Glutamatergic neuron (in vitro differentiated cells): ENCODE measurements around the gene C5orf22. TPM values are rescaled to one million over a fixed set of nuclear protein-coding genes. Genes with fewer than 3 reads are reported as not detected.
"Not testable (repeated sequence)": the region's sequence is repeated elsewhere in the genome, so short reads cannot be mapped to it uniquely, and the experiment has no call there.

Experiments used
- DNase-seq: peaks from one replicate; pipeline ENCODE4 v3.0.0; 2022
- H3K27ac Mint-ChIP-seq: one replicate; pipeline ENCODE4 v1.8.0; 2020; ENCODE audit warnings: mild to moderate bottlenecking, mixed read lengths, inconsistent platforms; ENCODE audit not compliant: unreplicated experiment
- H3K27me3 Mint-ChIP-seq: one replicate; pipeline ENCODE4 v1.8.0; 2020; ENCODE audit warnings: mild to moderate bottlenecking, moderate library complexity, mixed read lengths, inconsistent platforms; ENCODE audit not compliant: unreplicated experiment
- H3K36me3 Mint-ChIP-seq: one replicate; pipeline ENCODE4 v1.8.0; 2020; ENCODE audit warnings: mild to moderate bottlenecking, mixed read lengths, inconsistent platforms; ENCODE audit not compliant: unreplicated experiment
- H3K4me1 Mint-ChIP-seq: one replicate; pipeline ENCODE4 v1.8.0; 2020; ENCODE audit warnings: mild to moderate bottlenecking, low read depth, mixed read lengths, inconsistent platforms; ENCODE audit not compliant: unreplicated experiment
- H3K4me3 Mint-ChIP-seq: one replicate; pipeline ENCODE4 v1.8.0; 2020; ENCODE audit warnings: mild to moderate bottlenecking, mixed read lengths, inconsistent platforms; ENCODE audit not compliant: unreplicated experiment
- H3K9me3 Mint-ChIP-seq: one replicate; pipeline ENCODE4 v1.8.0; 2020; ENCODE audit warnings: mild to moderate bottlenecking, moderate library complexity, mixed read lengths, inconsistent platforms; ENCODE audit not compliant: unreplicated experiment
- total RNA-seq: library from RNA; stranded (reverse); fragmentation: NEBNext Ultra II Directional; extraction: Animal tissue kit (Norgen Biotek cat#: 25700); gene quantifications from one replicate; pipeline ENCODE4 v1.2.1, GENCODE V29; 2021; ENCODE audit not compliant: unreplicated experiment
- TF ChIP-seq, protein P1 (sequence below): fragments of 200-600 bp; sonication (generic); IDR thresholded peaks from one replicate; pipeline ENCODE4 v1.5.0; 2021; ENCODE audit not compliant: partially characterized antibody, unreplicated experiment

Gene C5orf22
- total RNA-seq, 1 donor from 2014 or later, result 26.5 TPM

DNA sequence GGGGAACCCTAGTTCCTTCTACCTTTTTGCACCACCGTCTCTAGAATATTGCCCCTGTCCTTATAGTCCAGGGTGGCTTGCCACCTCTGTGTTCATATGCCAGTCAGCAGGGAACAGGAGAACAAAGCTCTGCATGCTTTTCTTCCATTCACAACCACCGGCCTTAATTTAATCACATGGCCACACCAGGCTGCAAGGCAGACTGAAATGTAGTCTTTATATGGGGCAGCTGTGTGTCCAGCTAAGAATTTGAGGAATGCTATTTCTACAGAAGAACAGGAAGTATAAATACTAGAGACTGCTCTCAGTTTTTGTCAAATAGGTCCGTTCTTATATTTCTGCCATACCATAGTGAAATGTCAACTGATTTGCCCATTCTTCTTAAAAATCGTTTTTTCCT lies 5.8 kb downstream of the C5orf22 start:
- no peaks in the 10 kb centered on the region for H3K9me3 Mint-ChIP-seq
- TF ChIP-seq, protein P1, sequence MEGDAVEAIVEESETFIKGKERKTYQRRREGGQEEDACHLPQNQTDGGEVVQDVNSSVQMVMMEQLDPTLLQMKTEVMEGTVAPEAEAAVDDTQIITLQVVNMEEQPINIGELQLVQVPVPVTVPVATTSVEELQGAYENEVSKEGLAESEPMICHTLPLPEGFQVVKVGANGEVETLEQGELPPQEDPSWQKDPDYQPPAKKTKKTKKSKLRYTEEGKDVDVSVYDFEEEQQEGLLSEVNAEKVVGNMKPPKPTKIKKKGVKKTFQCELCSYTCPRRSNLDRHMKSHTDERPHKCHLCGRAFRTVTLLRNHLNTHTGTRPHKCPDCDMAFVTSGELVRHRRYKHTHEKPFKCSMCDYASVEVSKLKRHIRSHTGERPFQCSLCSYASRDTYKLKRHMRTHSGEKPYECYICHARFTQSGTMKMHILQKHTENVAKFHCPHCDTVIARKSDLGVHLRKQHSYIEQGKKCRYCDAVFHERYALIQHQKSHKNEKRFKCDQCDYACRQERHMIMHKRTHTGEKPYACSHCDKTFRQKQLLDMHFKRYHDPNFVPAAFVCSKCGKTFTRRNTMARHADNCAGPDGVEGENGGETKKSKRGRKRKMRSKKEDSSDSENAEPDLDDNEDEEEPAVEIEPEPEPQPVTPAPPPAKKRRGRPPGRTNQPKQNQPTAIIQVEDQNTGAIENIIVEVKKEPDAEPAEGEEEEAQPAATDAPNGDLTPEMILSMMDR, result no peak
- no peaks in the 10 kb centered on the region for H3K27me3 Mint-ChIP-seq
- H3K4me3 Mint-ChIP-seq, result no peak overlapping the region
- no peak for DNase-seq
- H3K36me3 Mint-ChIP-seq, result no peaks in the 10 kb centered on the region
- no peak overlapping the region for H3K27ac Mint-ChIP-seq
- H3K4me1 Mint-ChIP-seq, result peaks cover 5% of the 10 kb centered on the region

DNA sequence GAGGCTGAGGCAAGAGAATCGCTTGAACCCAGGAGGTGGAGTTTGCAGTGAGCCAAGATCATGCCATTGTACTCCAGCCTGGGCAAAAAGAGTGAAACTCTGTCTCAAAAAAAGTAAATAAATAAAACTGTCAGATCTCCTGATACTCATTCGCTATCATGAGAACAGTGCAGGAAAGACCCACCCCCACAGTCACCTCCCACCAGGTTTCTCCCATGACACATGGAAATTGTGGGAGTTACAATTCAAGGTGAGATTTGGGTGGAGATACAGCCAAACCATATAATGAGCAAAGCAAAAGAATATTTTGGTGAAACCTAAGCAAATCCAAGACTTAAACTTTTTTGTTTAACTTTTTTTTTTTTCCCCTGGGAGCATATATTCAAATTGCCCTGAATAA lies 17.0 kb downstream of the C5orf22 start:
- not testable (repeated sequence) for H3K27me3 Mint-ChIP-seq, H3K4me1 Mint-ChIP-seq, H3K9me3 Mint-ChIP-seq, DNase-seq, H3K4me3 Mint-ChIP-seq, H3K27ac Mint-ChIP-seq
- H3K36me3 Mint-ChIP-seq, result peaks cover 12% of the 10 kb centered on the region

DNA sequence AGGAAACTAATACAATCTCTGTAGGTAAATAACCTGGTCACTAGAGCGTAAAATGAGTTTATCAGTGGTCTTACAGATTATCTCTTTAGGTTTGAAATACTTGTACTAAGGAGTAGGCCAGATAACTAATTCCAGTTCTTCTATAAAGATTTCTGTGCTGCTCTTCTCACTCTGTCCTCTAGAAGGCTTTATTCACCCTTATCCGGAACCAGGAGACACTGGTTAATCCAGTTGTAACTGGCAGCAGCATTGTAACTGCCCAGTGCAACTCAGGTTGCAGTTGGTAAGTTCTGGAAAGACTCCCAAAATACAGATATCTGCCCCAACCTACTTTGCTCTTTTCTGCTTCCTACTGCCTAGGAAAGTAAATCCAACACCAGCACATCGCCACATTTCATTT lies 19.8 kb downstream of the C5orf22 start:
- Mint-ChIP-seq H3K4me1 (peaks cover 2% of the 10 kb centered on the region), H3K27me3 (no peaks in the 10 kb centered on the region), H3K4me3 (no peak overlapping the region), H3K36me3 (peaks cover 11% of the 10 kb centered on the region), H3K27ac (no peak overlapping the region), H3K9me3 (no peaks in the 10 kb centered on the region)
- DNase-seq, result no peak
- TF ChIP-seq, protein P1, result no peak

DNA sequence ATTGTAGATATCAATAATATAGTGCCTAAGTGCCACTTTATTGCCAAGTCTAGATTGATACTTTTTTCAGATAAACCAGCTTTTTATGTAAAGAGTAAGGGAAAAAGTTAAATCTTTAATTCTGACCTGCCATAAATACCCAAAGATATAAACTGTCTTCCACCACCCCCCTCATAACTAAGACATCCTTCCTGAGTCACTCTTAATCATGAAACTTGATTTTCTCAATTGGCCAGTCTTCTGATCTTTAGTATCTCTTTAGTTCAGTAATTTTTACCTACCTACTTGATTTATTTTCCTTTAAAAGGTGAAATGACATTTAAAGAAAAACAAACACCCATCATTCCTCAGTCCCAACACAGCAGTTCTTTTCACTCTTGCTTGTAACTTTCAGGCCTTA lies 21.8 kb downstream of the C5orf22 start:
- peaks cover 4% of the 10 kb centered on the region for H3K36me3 Mint-ChIP-seq

DNA sequence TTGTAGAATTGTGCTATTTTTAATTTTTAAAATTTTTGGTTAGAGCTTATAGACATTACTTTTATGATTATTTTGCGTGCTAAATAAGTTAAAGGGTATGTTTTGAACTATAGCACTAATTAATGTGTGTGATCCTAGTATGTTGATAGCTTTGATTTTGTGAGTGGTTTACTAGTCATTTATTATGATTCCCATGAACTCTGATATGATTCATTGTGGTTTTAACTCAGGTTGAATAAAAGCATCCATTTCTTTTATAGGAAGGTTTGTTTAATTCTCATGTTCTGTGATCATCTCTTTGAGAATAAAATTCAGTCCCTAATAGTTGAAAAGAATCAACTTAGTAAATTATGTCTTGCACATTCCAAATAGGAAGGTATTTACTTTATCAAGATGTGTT lies 22.5 kb downstream of the C5orf22 start:
- DNase-seq, result no peak
- Mint-ChIP-seq H3K4me1 (peaks cover 2% of the 10 kb centered on the region), H3K36me3 (peaks cover 4% of the 10 kb centered on the region), H3K27me3 (no peaks in the 10 kb centered on the region), H3K9me3 (no peaks in the 10 kb centered on the region), H3K4me3 (no peak overlapping the region), H3K27ac (no peak overlapping the region)
- TF ChIP-seq, protein P1, result no peak

More for the DNA sequence above, 21.8 kb downstream of the C5orf22 start:
- no peak overlapping the region for H3K27ac Mint-ChIP-seq
- peaks cover 2% of the 10 kb centered on the region for H3K4me1 Mint-ChIP-seq
- no peak overlapping the region for H3K4me3 Mint-ChIP-seq
- H3K9me3 Mint-ChIP-seq, result no peaks in the 10 kb centered on the region
- no peak for DNase-seq
- H3K27me3 Mint-ChIP-seq, result no peaks in the 10 kb centered on the region
- TF ChIP-seq, protein P1, result no peak

DNA sequence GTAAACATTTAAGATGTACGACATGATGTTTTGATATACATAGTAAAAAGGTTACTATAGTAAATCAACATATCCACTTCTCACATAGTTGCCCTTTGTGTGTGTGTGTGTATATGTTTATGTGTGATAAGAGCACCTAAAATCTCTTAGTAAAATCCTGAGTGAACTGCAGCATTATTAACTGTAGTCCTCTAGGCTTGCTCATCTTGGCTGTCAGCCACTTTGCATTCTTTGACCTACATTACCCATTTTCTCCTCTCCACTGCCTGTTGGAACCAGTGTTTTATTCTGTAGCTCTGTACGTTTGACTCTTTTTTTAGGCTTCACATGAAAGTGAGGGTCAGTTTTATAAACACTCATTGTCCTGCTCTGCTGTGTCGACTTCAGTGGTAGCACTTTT lies 24.4 kb downstream of the C5orf22 start:
- no peak overlapping the region for H3K27ac Mint-ChIP-seq
- H3K4me3 Mint-ChIP-seq, result no peak overlapping the region
- H3K9me3 Mint-ChIP-seq, result no peaks in the 10 kb centered on the region
- peaks cover 4% of the 10 kb centered on the region for H3K36me3 Mint-ChIP-seq
- H3K4me1 Mint-ChIP-seq, result peaks cover 2% of the 10 kb centered on the region
- no peak for DNase-seq
- TF ChIP-seq, protein P1, result no peak
- no peaks in the 10 kb centered on the region for H3K27me3 Mint-ChIP-seq
